Measurements from ENCODE around the gene CBLC.

DNA sequence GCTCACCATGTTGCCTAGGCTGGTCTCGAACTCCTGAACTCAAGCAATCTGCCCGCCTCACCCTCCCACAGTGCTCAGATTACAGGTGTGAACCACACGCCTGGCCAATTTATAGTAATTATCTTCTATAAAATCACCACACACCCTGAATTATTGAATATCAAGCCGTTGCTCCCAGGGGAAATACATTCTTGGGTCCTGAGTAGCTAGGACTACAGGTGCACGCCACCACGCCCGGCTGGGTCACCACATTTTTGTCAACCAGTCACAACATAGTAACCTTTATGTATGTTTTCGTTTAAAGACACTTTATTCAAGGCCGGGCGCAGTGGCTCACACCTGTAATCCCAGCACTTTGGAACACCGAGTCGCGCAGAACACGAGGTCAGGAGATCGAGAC is 8.3 kb downstream of the CBLC start:
- TF ChIP-seq POLR2AphosphoS5 (IDR thresholded peaks at IDR 0.05) (no peak), POLR2A (IDR thresholded peaks at IDR 0.05) (no peak)
